Neuronal stem cell (in vitro differentiated cells): ENCODE data around the gene RNFT2.

Experiments
- DNase-seq: peaks from one replicate; pipeline ENCODE4 v3.0.0-alpha.2; 2013; ENCODE audit warnings: low spot score
- H2AFZ ChIP-seq: one replicate; pipeline ENCODE4 v1.6.1; 2013; ENCODE audit warnings: mild to moderate bottlenecking, low read length, inconsistent platforms
- H2AK5ac ChIP-seq: 2 replicates; pipeline ENCODE4 v1.6.1; 2013; ENCODE audit warnings: low read depth, mild to moderate bottlenecking, inconsistent platforms, low read length, moderate library complexity, mixed read lengths
- H2BK120ac ChIP-seq: 2 replicates; pipeline ENCODE4 v1.6.1; 2013; ENCODE audit warnings: low read depth, mild to moderate bottlenecking, inconsistent platforms, low read length, moderate library complexity, mixed read lengths
- H2BK12ac ChIP-seq: one replicate; pipeline ENCODE4 v1.6.1; 2013; ENCODE audit warnings: low read length, inconsistent platforms
- H2BK15ac ChIP-seq: 2 replicates; pipeline ENCODE4 v1.6.1; 2013; ENCODE audit warnings: mild to moderate bottlenecking, low read length, inconsistent platforms, mixed read lengths
- H2BK5ac ChIP-seq: one replicate; pipeline ENCODE4 v1.6.1; 2013; ENCODE audit warnings: inconsistent platforms, mild to moderate bottlenecking, low read length, moderate library complexity
- H3K14ac ChIP-seq: one replicate; pipeline ENCODE4 v1.6.1; 2013; ENCODE audit warnings: low read length, inconsistent platforms
- H3K18ac ChIP-seq: 2 replicates; pipeline ENCODE4 v1.6.1; 2013; ENCODE audit warnings: low read length, inconsistent platforms
- H3K23ac ChIP-seq: 2 replicates; pipeline ENCODE4 v1.6.1; 2013; ENCODE audit warnings: low read depth, mild to moderate bottlenecking, mixed read lengths, low read length, inconsistent platforms; ENCODE audit not compliant: poor library complexity
- H3K27ac ChIP-seq: replicated peaks from 3 replicates; pipeline ENCODE4 v1.5.1; 2013; ENCODE audit warnings: low read length, inconsistent platforms
- H3K27me3 ChIP-seq, 3 experiments: 2 replicates each; pipeline ENCODE4 v1.6.1; 2013; ENCODE audit warnings: low read length in 3 of 3, mild to moderate bottlenecking in 2 of 3, inconsistent platforms in 1 of 3, low read depth in 1 of 3, mixed read lengths in 1 of 3, moderate library complexity in 1 of 3; ENCODE audit not compliant: control insufficient read depth in 3 of 3, insufficient read depth in 3 of 3
- H3K36me3 ChIP-seq, 2 donors: replicated peaks in 1 of 2; 2 replicates each; pipeline ENCODE4 v1.6.1; 2013; ENCODE audit warnings: low read length in 2 of 2; ENCODE audit not compliant: control insufficient read depth in 2 of 2, insufficient read depth in 2 of 2
- H3K4ac ChIP-seq: 2 replicates; pipeline ENCODE4 v1.6.1; 2013; ENCODE audit warnings: inconsistent platforms, mild to moderate bottlenecking, low read length, moderate library complexity
- H3K4me1 ChIP-seq, 2 donors: 1 replicate in 1 of 2; 2 replicates in 1 of 2; pipeline ENCODE4 v1.6.1; 2013; ENCODE audit warnings: low read length in 2 of 2, low read depth in 1 of 2; ENCODE audit not compliant: control insufficient read depth in 2 of 2, insufficient read depth in 1 of 2
- H3K4me2 ChIP-seq: one replicate; pipeline ENCODE4 v1.6.1; 2013; ENCODE audit warnings: mild to moderate bottlenecking, low read length, inconsistent platforms; ENCODE audit not compliant: insufficient read depth, poor library complexity, severe bottlenecking
- H3K4me3 ChIP-seq, 2 donors: 2 replicates each; pipeline ENCODE4 v1.5.1; 2013; ENCODE audit warnings: low read length in 2 of 2, mild to moderate bottlenecking in 2 of 2, inconsistent platforms in 1 of 2, moderate library complexity in 1 of 2
- H3K79me1 ChIP-seq: one replicate; pipeline ENCODE4 v1.6.1; 2013; ENCODE audit warnings: low read depth, mild to moderate bottlenecking, inconsistent platforms, low read length, moderate library complexity
- H3K9ac ChIP-seq: one replicate; pipeline ENCODE4 v1.6.1; 2013; ENCODE audit warnings: mild to moderate bottlenecking, low read depth, low read length, inconsistent platforms; ENCODE audit not compliant: poor library complexity
- H3K9me3 ChIP-seq, 2 donors: replicated peaks in 1 of 2; 2 replicates each; pipeline versions ENCODE3 to v1.6.1; 2013; ENCODE audit warnings: low read length in 2 of 2, mild to moderate bottlenecking in 2 of 2, inconsistent platforms in 1 of 2, low read depth in 1 of 2, mixed read lengths in 1 of 2, moderate library complexity in 1 of 2; ENCODE audit not compliant: control insufficient read depth in 2 of 2, insufficient read depth in 1 of 2
- H4K8ac ChIP-seq: one replicate; pipeline ENCODE4 v1.6.1; 2013; ENCODE audit warnings: low read depth, mild to moderate bottlenecking, inconsistent platforms, low read length, moderate library complexity
- H4K91ac ChIP-seq: one replicate; pipeline ENCODE4 v1.6.1; 2013; ENCODE audit warnings: low read length, low read depth, mild to moderate bottlenecking, inconsistent platforms; ENCODE audit not compliant: poor library complexity
- WGBS, 2 donors: extraction: QIAGEN DNeasy Blood & Tissue Kit; methylation state at CpG; one replicate each; pipeline ENCODE4 v1.1.7; 2013; ENCODE audit warnings: missing lambda C conversion rate in 2 of 2, mixed read lengths in 1 of 2; ENCODE audit not compliant: insufficient read length in 2 of 2, insufficient replicate concordance in 1 of 2; ENCODE audit errors: extremely low coverage in 2 of 2; 5-methylcytosine and 5-hydroxymethylcytosine counted together

RNFT2 gene

DNA sequence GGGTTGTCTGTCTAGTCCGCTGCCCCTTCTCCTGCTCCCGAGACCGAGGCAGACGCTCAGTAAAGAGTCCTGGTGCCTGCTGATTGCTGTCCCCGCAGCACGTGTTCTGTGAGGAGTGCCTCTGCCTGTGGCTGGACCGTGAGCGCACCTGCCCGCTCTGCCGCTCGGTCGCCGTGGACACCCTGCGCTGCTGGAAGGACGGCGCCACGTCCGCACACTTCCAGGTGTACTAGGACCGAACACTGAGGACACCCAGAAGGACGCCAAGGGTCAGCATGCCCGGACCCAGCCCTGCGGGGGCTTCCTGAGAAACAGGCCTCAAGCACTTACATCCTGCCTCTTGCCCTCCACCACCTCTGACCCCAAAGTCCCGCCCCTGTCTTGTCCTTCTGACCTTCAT lies 111.1 kb downstream of the RNFT2 start:
- Histone ChIP-seq H2BK12ac (peak overlapping the region; percentile 65), H4K91ac (no peak overlapping the region), H2AK5ac (no peak overlapping the region), H3K4me3 (peak overlapping the region in 1 of 2 donors; percentile 52), H3K14ac (no peak overlapping the region), H3K4me2 (no peak overlapping the region), H3K18ac (peak overlapping the region; percentile 36), H3K9me3 (no peaks in the 10 kb centered on the region), H3K4me1 (no peaks in the 10 kb centered on the region), H3K36me3 (peaks cover 10 to 16% of the 10 kb centered on the region in 2 donors), H2BK5ac (no peak overlapping the region), H2BK15ac (no peak overlapping the region), H3K23ac (peak overlapping the region; percentile 68), H3K27me3 (no peaks in the 10 kb centered on the region), H4K8ac (no peak overlapping the region), H3K27ac (no peak overlapping the region), H3K79me1 (no peaks in the 10 kb centered on the region), H3K4ac (no peak overlapping the region), H3K9ac (no peak overlapping the region), H2BK120ac (no peak overlapping the region), H2AFZ (no peak overlapping the region)
- no peak for DNase-seq
- no CpG with 5 or more reads among the region's 23 CpGs for WGBS, 2 donors

DNA sequence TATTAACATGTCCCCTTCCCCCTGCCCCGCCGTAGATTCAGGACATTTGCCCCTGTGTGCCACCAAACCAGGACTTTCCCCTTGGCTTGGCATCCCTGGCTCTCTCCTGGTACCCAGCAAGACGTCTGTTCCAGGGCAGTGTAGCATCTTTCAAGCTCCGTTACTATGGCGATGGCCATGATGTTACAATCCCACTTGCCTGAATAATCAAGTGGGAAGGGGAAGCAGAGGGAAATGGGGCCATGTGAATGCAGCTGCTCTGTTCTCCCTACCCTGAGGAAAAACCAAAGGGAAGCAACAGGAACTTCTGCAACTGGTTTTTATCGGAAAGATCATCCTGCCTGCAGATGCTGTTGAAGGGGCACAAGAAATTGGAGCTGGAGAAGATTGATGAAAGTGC lies 114.2 kb downstream of the RNFT2 start:
- DNase-seq = no peak
- Histone ChIP-seq H2AK5ac (no peak overlapping the region), H4K91ac (no peak overlapping the region), H2BK15ac (no peak overlapping the region), H3K4ac (no peak overlapping the region), H2AFZ (no peak overlapping the region), H3K18ac (no peak overlapping the region), H3K9ac (no peak overlapping the region), H2BK12ac (no peak overlapping the region), H3K27me3 (no peaks in the 10 kb centered on the region), H3K27ac (no peak overlapping the region), H3K4me1 (no peaks in the 10 kb centered on the region), H3K14ac (no peak overlapping the region), H4K8ac (no peak overlapping the region), H3K4me2 (no peak overlapping the region), H3K36me3 (peaks cover 10 to 14% of the 10 kb centered on the region in 2 donors), H3K23ac (no peak overlapping the region), H3K4me3 (no peak overlapping the region), H2BK5ac (no peak overlapping the region), H3K9me3 (no peaks in the 10 kb centered on the region), H2BK120ac (no peak overlapping the region), H3K79me1 (no peaks in the 10 kb centered on the region)
- no CpG with 5 or more reads among the region's 6 CpGs for WGBS, 2 donors

DNA sequence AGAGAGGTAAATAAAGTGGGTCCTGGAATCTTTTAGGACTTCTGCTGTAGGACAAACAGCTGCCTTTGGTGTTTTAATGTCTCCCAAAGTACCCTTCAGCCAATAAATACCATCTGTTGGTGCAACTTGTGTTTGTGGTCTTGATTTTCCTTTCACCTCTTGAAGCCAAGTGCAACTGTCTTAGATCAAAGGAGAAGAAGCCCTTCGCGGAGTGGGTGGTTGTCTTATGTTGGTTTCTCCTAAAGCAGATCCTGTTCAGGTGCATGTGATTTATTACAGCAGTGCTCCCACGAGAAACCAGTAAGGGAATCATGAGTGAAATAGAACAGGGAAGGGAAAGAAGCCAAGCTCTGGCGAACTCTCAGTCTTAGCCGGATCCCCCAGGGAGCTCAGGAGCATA lies 115.4 kb downstream of the RNFT2 start:
- no peak overlapping the region for H3K9ac ChIP-seq

DNA sequence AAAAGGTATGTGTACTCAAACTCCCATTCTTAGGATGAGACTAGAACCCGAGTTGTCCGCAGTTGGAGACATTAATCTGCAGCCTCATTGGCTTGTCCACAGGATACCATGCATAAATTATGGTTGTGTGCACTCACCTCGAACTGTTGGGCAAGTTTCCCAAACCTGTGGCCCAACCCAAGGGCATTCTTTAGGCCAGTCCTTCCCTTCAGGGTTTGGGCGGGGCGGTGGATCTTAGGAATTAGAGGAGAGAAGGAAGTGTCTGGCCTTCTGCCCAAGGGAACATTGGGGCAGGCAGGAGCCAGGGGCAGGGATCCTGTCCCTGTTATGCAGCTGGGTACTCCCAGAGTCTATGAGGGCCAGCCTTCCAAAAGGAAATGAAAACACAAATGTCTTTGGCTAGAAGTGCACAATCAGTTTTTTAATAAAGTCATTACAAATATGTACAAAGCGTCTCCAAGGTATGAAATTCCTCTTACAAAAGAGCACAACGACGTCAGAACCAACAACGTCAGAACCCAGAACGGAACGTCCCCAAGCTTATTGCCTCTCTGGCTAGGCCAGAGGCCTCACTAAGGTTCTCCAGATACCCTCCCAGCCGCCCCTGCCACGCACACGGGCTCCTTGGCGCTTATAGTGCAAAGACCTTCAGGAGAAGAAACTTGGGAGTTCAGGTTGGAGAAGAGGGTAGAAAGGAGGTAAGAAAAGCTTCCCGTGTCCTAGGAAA lies 117.8 kb downstream of the RNFT2 start:
- Histone ChIP-seq H3K4me1 (peaks cover 4 to 26% of the 10 kb centered on the region in 2 donors), H3K36me3 (peaks cover 4 to 8% of the 10 kb centered on the region in 2 donors), H2BK120ac (no peak overlapping the region), H3K9me3 (no peaks in the 10 kb centered on the region), H3K14ac (no peak overlapping the region), H2AK5ac (no peak overlapping the region), H2BK12ac (no peak overlapping the region), H3K9ac (no peak overlapping the region), H3K79me1 (no peaks in the 10 kb centered on the region), H4K8ac (no peak overlapping the region), H3K4ac (no peak overlapping the region), H3K4me3 (no peak overlapping the region), H3K27ac (no peak overlapping the region), H3K23ac (no peak overlapping the region), H2BK15ac (no peak overlapping the region), H2AFZ (no peak overlapping the region), H3K4me2 (no peak overlapping the region), H3K27me3 (no peaks in the 10 kb centered on the region), H2BK5ac (no peak overlapping the region), H3K18ac (no peak overlapping the region), H4K91ac (no peak overlapping the region)
- no peak for DNase-seq
- WGBS, 2 donors = no CpG with 5 or more reads among the region's 16 CpGs

More for the DNA sequence above, 115.4 kb downstream of the RNFT2 start:
- Histone ChIP-seq H3K18ac (no peak overlapping the region), H2BK5ac (no peak overlapping the region), H4K91ac (no peak overlapping the region), H3K4me3 (no peak overlapping the region), H3K14ac (no peak overlapping the region), H2AK5ac (no peak overlapping the region), H3K9me3 (no peaks in the 10 kb centered on the region), H3K79me1 (no peaks in the 10 kb centered on the region), H3K23ac (no peak overlapping the region), H2AFZ (no peak overlapping the region), H3K4me2 (no peak overlapping the region), H3K36me3 (peaks cover 7 to 14% of the 10 kb centered on the region in 2 donors), H4K8ac (no peak overlapping the region), H3K4me1 (peaks cover 2 to 5% of the 10 kb centered on the region in 2 donors), H2BK12ac (no peak overlapping the region), H2BK120ac (no peak overlapping the region), H3K4ac (no peak overlapping the region), H2BK15ac (no peak overlapping the region), H3K27ac (no peak overlapping the region), H3K27me3 (no peaks in the 10 kb centered on the region)
- DNase-seq = no peak
- WGBS, 2 donors = no CpG with 5 or more reads among the region's 5 CpGs
